Skeletal muscle tissue (tissue), 4 donors: ENCODE data around the gene SOX30. TPM values are rescaled to one million over a fixed set of nuclear protein-coding genes. Genes with fewer than 3 reads are reported as not detected.
A peak's percentile ranks its signal among the peaks of the same experiment; 100 is the strongest.

Source experiments
- H3K27ac ChIP-seq: one replicate; pipeline ENCODE4 v1.7.0; 2013; ENCODE audit warnings: mild to moderate bottlenecking, low read depth, low read length, inconsistent platforms
- H3K27me3 ChIP-seq, 3 donors: one replicate each; pipeline ENCODE4 v1.7.0; 2013; ENCODE audit warnings: low read length in 3 of 3; ENCODE audit not compliant: control insufficient read depth in 3 of 3, insufficient read depth in 3 of 3
- H3K36me3 ChIP-seq, 3 donors: one replicate each; pipeline ENCODE4 v1.7.0; 2013; ENCODE audit warnings: low read length in 3 of 3; ENCODE audit not compliant: control insufficient read depth in 3 of 3, insufficient read depth in 3 of 3
- H3K4me1 ChIP-seq, 3 donors: one replicate each; pipeline ENCODE4 v1.7.0; 2013; ENCODE audit warnings: low read length in 3 of 3, mild to moderate bottlenecking in 3 of 3; ENCODE audit not compliant: control insufficient read depth in 3 of 3, insufficient read depth in 3 of 3
- H3K4me3 ChIP-seq, 3 donors: one replicate each; pipeline ENCODE4 v1.7.0; 2013; ENCODE audit warnings: low read length in 3 of 3
- H3K9ac ChIP-seq, 3 donors: one replicate each; pipeline ENCODE4 v1.7.0; 2013; ENCODE audit warnings: low read length in 3 of 3, mild to moderate bottlenecking in 3 of 3, moderate library complexity in 2 of 3, low read depth in 1 of 3
- H3K9me3 ChIP-seq, 3 donors: one replicate each; pipeline ENCODE4 v1.7.0; 2013; ENCODE audit warnings: low read length in 3 of 3; ENCODE audit not compliant: control insufficient read depth in 3 of 3
- total RNA-seq: library from RNA; depleted of rRNA; stranded (reverse); fragments of >200 nt; gene quantifications from one replicate; pipeline ENCODE4 v1.2.3, GENCODE V29; 2014
- donor health status: Osteomylitis.

The SOX30 gene
- total RNA-seq, 1 donor from 2014 or later, result not detected

GRCh38 chr5:157665467-157666070 lies 13.3 kb upstream of the SOX30 start:
- Histone ChIP-seq H3K27me3 (peaks cover 0 to 10% (median 9%) of the 10 kb centered on the region in 3 donors), H3K9me3 (no peaks in the 10 kb centered on the region), H3K4me1 (peaks cover 0 to 2% (median 0%) of the 10 kb centered on the region in 3 donors), H3K36me3 (no peaks in the 10 kb centered on the region), H3K27ac (no peak overlapping the region), H3K4me3 (no peak overlapping the region), H3K9ac (no peak overlapping the region)

GRCh38 chr5:157659868-157660660 lies 7.8 kb upstream of the SOX30 start:
- H3K4me3 ChIP-seq, result no peak overlapping the region
- no peak overlapping the region for H3K9ac ChIP-seq

DNA sequence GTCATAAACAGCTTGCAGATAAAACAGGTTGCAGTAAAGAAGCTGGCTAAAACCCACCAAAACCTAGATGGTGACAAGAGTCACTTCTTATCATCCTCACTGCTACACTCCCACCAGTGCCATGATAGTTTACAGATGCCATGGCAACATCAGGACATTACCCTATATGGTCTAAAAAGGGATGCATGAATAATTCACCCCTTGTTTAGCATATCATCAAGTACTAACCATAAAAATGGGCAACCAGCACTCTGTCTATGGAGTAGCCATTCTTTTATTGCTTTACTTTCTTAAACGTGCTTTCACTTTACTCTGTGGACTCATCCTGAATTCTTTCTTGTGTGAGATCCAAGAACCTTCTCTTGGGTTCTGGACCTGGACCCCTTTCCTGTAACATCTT lies 6.7 kb upstream of the SOX30 start:
- Histone ChIP-seq H3K27me3 (no peaks in the 10 kb centered on the region), H3K9ac (no peak overlapping the region), H3K4me3 (no peak overlapping the region), H3K4me1 (no peaks in the 10 kb centered on the region), H3K27ac (no peak overlapping the region), H3K36me3 (no peaks in the 10 kb centered on the region), H3K9me3 (peaks cover 0 to 2% (median 0%) of the 10 kb centered on the region in 3 donors)

More at GRCh38 chr5:157659868-157660660, 7.8 kb upstream of the SOX30 start:
- H3K27ac ChIP-seq, result no peak overlapping the region
- H3K36me3 ChIP-seq, result no peaks in the 10 kb centered on the region
- H3K4me1 ChIP-seq, result no peaks in the 10 kb centered on the region
- H3K9me3 ChIP-seq, result peaks cover 0 to 2% (median 0%) of the 10 kb centered on the region in 3 donors
- H3K27me3 ChIP-seq, result no peaks in the 10 kb centered on the region

- Histone ChIP-seq H3K9ac (no peak overlapping the region), H3K36me3 (no peaks in the 10 kb centered on the region), H3K4me3 (no peak overlapping the region), H3K4me1 (no peaks in the 10 kb centered on the region), H3K27me3 (no peaks in the 10 kb centered on the region), H3K27ac (no peak overlapping the region), H3K9me3 (peaks cover 0 to 2% (median 0%) of the 10 kb centered on the region in 3 donors)
Measured at GRCh38 chr5:157657516-157657915, 5.3 kb upstream of the SOX30 start.

GRCh38 chr5:157651623-157652376 lies 438 bp downstream of the SOX30 start:
- H3K9me3 ChIP-seq, result peaks cover 0 to 5% (median 0%) of the 10 kb centered on the region in 3 donors
- peaks cover 2 to 8% (median 7%) of the 10 kb centered on the region in 3 donors for H3K27me3 ChIP-seq
- peak overlapping the region in 1 of 3 donors; percentile 33 for H3K9ac ChIP-seq
- no peaks in the 10 kb centered on the region for H3K4me1 ChIP-seq
- no peak overlapping the region for H3K27ac ChIP-seq
- no peaks in the 10 kb centered on the region for H3K36me3 ChIP-seq
- peak overlapping the region; percentile 43 to 66 (median 52) for H3K4me3 ChIP-seq

- peak overlapping the region in 1 of 3 donors; percentile 33 for H3K9ac ChIP-seq
- no peaks in the 10 kb centered on the region for H3K4me1 ChIP-seq
- no peaks in the 10 kb centered on the region for H3K36me3 ChIP-seq
- H3K27ac ChIP-seq, result no peak overlapping the region
- H3K4me3 ChIP-seq, result no peak overlapping the region
- peaks cover 2 to 8% (median 7%) of the 10 kb centered on the region in 3 donors for H3K27me3 ChIP-seq
- H3K9me3 ChIP-seq, result peaks cover 0 to 5% (median 0%) of the 10 kb centered on the region in 3 donors
Measured at GRCh38 chr5:157650991-157651611, 1.1 kb downstream of the SOX30 start.

DNA sequence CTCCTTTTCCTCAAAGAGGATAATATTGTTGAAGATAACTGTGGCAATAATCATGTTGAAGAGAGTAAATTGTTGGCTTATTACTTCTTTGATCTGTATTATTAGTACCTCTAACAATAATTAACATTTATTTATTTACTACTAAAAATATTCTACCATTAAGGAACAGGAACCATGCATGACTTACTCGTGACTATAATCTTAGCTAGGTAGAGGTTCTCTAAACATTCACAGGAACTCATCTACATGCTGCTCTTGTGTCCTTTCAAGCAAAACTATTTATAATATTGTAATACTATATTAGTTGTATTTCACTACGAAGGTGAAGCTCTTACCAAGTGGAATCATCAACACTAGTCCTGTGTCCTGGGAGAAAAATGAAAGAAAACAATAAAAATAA lies 3.1 kb downstream of the SOX30 start:
- H3K9ac ChIP-seq, result no peak overlapping the region
- no peak overlapping the region for H3K4me3 ChIP-seq
- H3K9me3 ChIP-seq, result peaks cover 0 to 5% (median 0%) of the 10 kb centered on the region in 3 donors
- H3K4me1 ChIP-seq, result no peaks in the 10 kb centered on the region
- H3K27me3 ChIP-seq, result peaks cover 2 to 8% (median 7%) of the 10 kb centered on the region in 3 donors
- no peak overlapping the region for H3K27ac ChIP-seq
- no peaks in the 10 kb centered on the region for H3K36me3 ChIP-seq

DNA sequence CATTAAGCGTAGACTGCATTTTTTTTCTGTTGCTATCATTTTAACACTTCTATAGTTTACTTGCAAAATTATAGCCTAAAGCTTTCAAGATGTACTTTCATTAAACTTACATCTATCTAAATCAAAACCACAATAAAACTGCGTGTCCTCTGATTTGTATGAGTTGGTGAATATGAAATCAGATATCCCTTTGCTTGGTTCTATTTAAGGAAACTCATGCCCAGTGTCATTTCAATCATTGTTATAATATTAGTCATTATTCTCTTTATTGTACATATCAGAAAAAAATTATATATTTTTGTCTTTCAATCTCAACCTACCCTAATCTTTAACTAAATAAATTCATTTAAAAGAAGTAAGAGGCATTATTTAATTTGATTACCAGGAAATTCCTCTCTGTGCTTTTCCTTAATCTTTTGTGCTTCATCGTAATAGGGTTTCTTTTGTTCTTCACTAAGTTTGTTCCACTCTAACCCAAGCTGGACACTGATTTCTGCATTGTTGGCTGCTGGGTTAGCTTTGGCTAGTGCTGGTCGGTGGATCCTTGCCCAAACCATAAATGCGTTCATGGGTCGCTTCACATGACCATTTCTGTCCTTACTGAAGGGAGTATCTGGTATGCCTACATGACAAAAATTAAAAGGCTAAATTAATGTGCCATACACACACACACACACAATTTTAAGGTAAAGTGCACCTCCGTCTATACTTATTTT lies 3.8 kb downstream of the SOX30 start:
- H3K27me3 ChIP-seq, result peaks cover 2 to 8% (median 7%) of the 10 kb centered on the region in 3 donors
- no peak overlapping the region for H3K9ac ChIP-seq
- H3K36me3 ChIP-seq, result no peaks in the 10 kb centered on the region
- H3K4me1 ChIP-seq, result no peaks in the 10 kb centered on the region
- no peak overlapping the region for H3K27ac ChIP-seq
- no peak overlapping the region for H3K4me3 ChIP-seq
- peaks cover 0 to 5% (median 0%) of the 10 kb centered on the region in 3 donors for H3K9me3 ChIP-seq

- no peaks in the 10 kb centered on the region for H3K4me1 ChIP-seq
- no peak overlapping the region for H3K4me3 ChIP-seq
- H3K9ac ChIP-seq, result no peak overlapping the region
- H3K27me3 ChIP-seq, result no peaks in the 10 kb centered on the region
- no peaks in the 10 kb centered on the region for H3K36me3 ChIP-seq
- no peak overlapping the region for H3K27ac ChIP-seq
- no peaks in the 10 kb centered on the region for H3K9me3 ChIP-seq
Measured at GRCh38 chr5:157640406-157641066, 11.7 kb downstream of the SOX30 start.
